H1 (cell line): ENCODE data around the gene FIS1. TPM values are rescaled to one million over a fixed set of nuclear protein-coding genes. Genes with fewer than 3 reads are reported as not detected.

ENCODE experiments used
- CTCF ChIA-PET: fragments of 300-600 bp; sonication (Branson Sonifier 250); formaldehyde crosslinking; loops from one replicate; lab custom pipeline; 2021; ENCODE audit not compliant: partially characterized antibody; lab: Charles Lee
- POLR2A ChIA-PET: fragments of 300-600 bp; sonication (Branson Sonifier 250); formaldehyde crosslinking; loops from one replicate; lab custom pipeline; 2021; ENCODE audit warnings: inconsistent platforms; ENCODE audit not compliant: partially characterized antibody; lab: Charles Lee
- DNase-seq, 2 experiments: peaks; one replicate each; pipeline versions ENCODE4 v3.0.0 to v3.0.0-alpha.2; 2010 to 2022; ENCODE audit warnings: low spot score in 2 of 2, low read depth in 1 of 2, mixed read lengths in 1 of 2
- FAIRE-seq: peaks from 2 replicates; lab custom pipeline; 2011; peaks lifted over from hg19 to GRCh38; lab: Jason Lieb, UNC
- H2AFZ ChIP-seq: 2 replicates; pipeline ENCODE4 v1.8.1; 2012; ENCODE audit warnings: low read length, inconsistent platforms
- H2AK5ac ChIP-seq: 2 replicates; pipeline ENCODE4 v1.6.1; 2013; ENCODE audit warnings: low read depth, low read length
- H2BK120ac ChIP-seq: replicated peaks from 2 replicates; pipeline ENCODE3; 2013; ENCODE audit warnings: low read depth, low read length, inconsistent platforms
- H2BK12ac ChIP-seq: 2 replicates; pipeline ENCODE4 v1.6.1; 2013; ENCODE audit warnings: low read depth, low read length
- H2BK15ac ChIP-seq: 2 replicates; pipeline ENCODE4 v1.6.1; 2013; ENCODE audit warnings: low read length
- H2BK20ac ChIP-seq: 2 replicates; pipeline ENCODE4 v1.6.1; 2013; ENCODE audit warnings: low read length
- H2BK5ac ChIP-seq: 2 replicates; pipeline ENCODE4 v1.6.1; 2013; ENCODE audit warnings: low read depth, low read length
- H3K14ac ChIP-seq: 2 replicates; pipeline ENCODE4 v1.6.1; 2013; ENCODE audit warnings: inconsistent platforms; ENCODE audit not compliant: insufficient read length
- H3K18ac ChIP-seq: 2 replicates; pipeline ENCODE4 v1.6.1; 2013; ENCODE audit warnings: low read length; ENCODE audit errors: extremely low read depth
- H3K23ac ChIP-seq: 2 replicates; pipeline ENCODE4 v1.6.1; 2013; ENCODE audit warnings: inconsistent platforms; ENCODE audit not compliant: insufficient read length
- H3K23me2 ChIP-seq: 2 replicates; pipeline ENCODE4 v1.6.1; 2013; ENCODE audit warnings: low read depth, low read length
- H3K27ac ChIP-seq: 2 replicates; pipeline ENCODE4 v1.6.1; 2011; ENCODE audit warnings: low read depth, low read length, inconsistent platforms
- H3K27me3 ChIP-seq, 4 experiments: replicated peaks in 1 of 4; 1 replicate in 1 of 4; 2 replicates in 3 of 4; pipeline versions ENCODE4 v1.6.1 to v1.8.1; 2011 to 2013; ENCODE audit warnings: low read length in 3 of 4, mild to moderate bottlenecking in 3 of 4, inconsistent platforms in 2 of 4, mixed read lengths in 2 of 4, moderate library complexity in 1 of 4; ENCODE audit not compliant: control insufficient read depth in 3 of 4, insufficient read depth in 3 of 4; ENCODE audit errors: extremely low read depth in 1 of 4
- H3K36me3 ChIP-seq, 4 experiments: 2 replicates each; pipeline versions ENCODE4 v1.6.1 to v1.8.1; 2011 to 2013; ENCODE audit warnings: mild to moderate bottlenecking in 4 of 4, low read length in 3 of 4, moderate library complexity in 2 of 4, control low read depth in 1 of 4, inconsistent platforms in 1 of 4; ENCODE audit not compliant: insufficient read depth in 4 of 4, control insufficient read depth in 2 of 4
- H3K4ac ChIP-seq: replicated peaks from 2 replicates; pipeline ENCODE3; 2013; ENCODE audit warnings: low read length, low read depth, mixed read lengths, inconsistent platforms; ENCODE audit not compliant: insufficient read length
- H3K4me1 ChIP-seq, 4 experiments: replicated peaks in 1 of 4; 1 replicate in 1 of 4; 2 replicates in 3 of 4; pipeline versions ENCODE4 v1.6.1 to v1.8.1; 2011 to 2013; ENCODE audit warnings: low read length in 3 of 4, inconsistent platforms in 2 of 4, mixed read lengths in 1 of 4; ENCODE audit not compliant: insufficient read depth in 4 of 4, control insufficient read depth in 3 of 4
- H3K4me2 ChIP-seq, 2 experiments: 2 replicates each; pipeline versions ENCODE4 v1.6.1 to v1.8.1; 2011 to 2013; ENCODE audit warnings: low read depth in 2 of 2, low read length in 2 of 2, control low read depth in 1 of 2, inconsistent platforms in 1 of 2, mild to moderate bottlenecking in 1 of 2; ENCODE audit not compliant: insufficient read depth in 1 of 2
- H3K4me3 ChIP-seq, 4 experiments: fragments of 200-600, 300-600 bp in 1 of 4; sonication (generic), shearing (Covaris generic), sonication (Bioruptor Twin) in 1 of 4; 2 replicates each; pipeline versions ENCODE4 v1.5.1 to v1.8.1; 2011 to 2016; ENCODE audit warnings: low read length in 4 of 4, low read depth in 3 of 4, control low read depth in 2 of 4, inconsistent platforms in 2 of 4, mild to moderate bottlenecking in 2 of 4, mixed read lengths in 1 of 4, moderate library complexity in 1 of 4; ENCODE audit not compliant: insufficient read depth in 2 of 4; ENCODE audit errors: extremely low read depth in 1 of 4
- H3K56ac ChIP-seq: replicated peaks from 2 replicates; pipeline ENCODE3; 2013; ENCODE audit warnings: low read depth, mild to moderate bottlenecking, mixed read lengths, low read length, inconsistent platforms; ENCODE audit not compliant: insufficient read length
- H3K79me1 ChIP-seq: 2 replicates; pipeline ENCODE4 v1.6.1; 2013; ENCODE audit warnings: low read depth, low read length, control low read depth
- H3K79me2 ChIP-seq, 2 experiments: 2 replicates each; pipeline versions ENCODE4 v1.6.1 to v1.8.1; 2012 to 2013; ENCODE audit warnings: low read length in 2 of 2, mild to moderate bottlenecking in 2 of 2, inconsistent platforms in 1 of 2; ENCODE audit not compliant: insufficient read depth in 2 of 2, control insufficient read depth in 1 of 2
- H3K9ac ChIP-seq, 4 experiments: replicated peaks in 1 of 4; 1 replicate in 1 of 4; 2 replicates in 3 of 4; pipeline versions ENCODE4 v1.6.1 to v1.8.1; 2011 to 2013; ENCODE audit warnings: low read depth in 3 of 4, low read length in 3 of 4, control low read depth in 2 of 4, mild to moderate bottlenecking in 2 of 4, moderate library complexity in 2 of 4, inconsistent platforms in 1 of 4; ENCODE audit errors: extremely low read depth in 1 of 4
- H3K9me3 ChIP-seq, 2 experiments: 2 replicates each; pipeline versions ENCODE4 v1.6.1 to v1.8.1; 2012 to 2013; ENCODE audit warnings: mild to moderate bottlenecking in 2 of 2, moderate library complexity in 2 of 2, control low read depth in 1 of 2, inconsistent platforms in 1 of 2, low read depth in 1 of 2, low read length in 1 of 2, mixed read lengths in 1 of 2; ENCODE audit not compliant: insufficient read depth in 2 of 2
- H4K20me1 ChIP-seq, 2 experiments: replicated peaks in 1 of 2; 2 replicates each; pipeline versions ENCODE3 to v1.8.1; 2011 to 2013; ENCODE audit warnings: inconsistent platforms in 2 of 2, low read length in 2 of 2, mild to moderate bottlenecking in 1 of 2; ENCODE audit not compliant: insufficient read depth in 2 of 2, control insufficient read depth in 1 of 2
- H4K5ac ChIP-seq: 2 replicates; pipeline ENCODE4 v1.6.1; 2013; ENCODE audit warnings: low read length, low read depth, mixed read lengths, inconsistent platforms; ENCODE audit not compliant: insufficient read length
- H4K8ac ChIP-seq: 2 replicates; pipeline ENCODE4 v1.8.0; 2013; ENCODE audit warnings: mild to moderate bottlenecking, moderate library complexity, low read length, inconsistent platforms; ENCODE audit not compliant: insufficient read depth; ENCODE audit errors: extremely low read depth
- H4K91ac ChIP-seq: replicated peaks from 2 replicates; pipeline ENCODE3; 2013; ENCODE audit warnings: low read length, mixed read lengths, inconsistent platforms; ENCODE audit not compliant: insufficient read length
- ASH2L ChIP-seq: fragments of 200-600, 300-600 bp; sonication (generic); IDR thresholded peaks from one replicate; pipeline ENCODE4 v1.7.1; 2017; ENCODE audit warnings: low read length
- JUND ChIP-seq: IDR thresholded peaks from 2 replicates; pipeline ENCODE4 v1.6.1; 2011; ENCODE audit warnings: mild to moderate bottlenecking, improper control_type of control experiment, low read length
- KDM4A ChIP-seq: IDR thresholded peaks from one replicate; pipeline ENCODE4 v1.7.1; 2012; ENCODE audit warnings: low read depth, mild to moderate bottlenecking, moderate library complexity, low read length, inconsistent platforms; ENCODE audit not compliant: severe bottlenecking
- WGBS, 2 experiments: shearing (Covaris generic) in 1 of 2; methylation state at CpG; one replicate each; pipeline versions ENCODE4 v1.1.6 to v1.1.7; 2013 to 2015; ENCODE audit warnings: low lambda C conversion rate in 2 of 2, mixed read lengths in 2 of 2, inconsistent platforms in 1 of 2, low coverage in 1 of 2, missing lambda C conversion rate in 1 of 2; ENCODE audit not compliant: insufficient replicate concordance in 2 of 2, insufficient coverage in 1 of 2, insufficient read length in 1 of 2; ENCODE audit errors: extremely low coverage in 1 of 2, missing lambda C conversion rate in 1 of 2; 5-methylcytosine and 5-hydroxymethylcytosine counted together
- polyA plus RNA-seq, 7 experiments: library from polyadenylated mRNA; depleted of rRNA in 3 of 7; stranded (reverse) in 5 of 7; unstranded in 2 of 7; fragments of >200 nt in 5 of 7; fragments of 200-250 nt in 2 of 7; gene quantifications; 1 replicate in 5 of 7; 2 replicates in 1 of 7; 4 replicates in 1 of 7; pipeline versions ENCODE4 v1.2.1 to v1.2.3, GENCODE V29; 2011 to 2013; ENCODE audit warnings: missing spikeins in 2 of 7, mixed read lengths in 2 of 7
- total RNA-seq: library from RNA; stranded (reverse); fragmentation: NEBNext Ultra II Directional; extraction: Animal tissue kit (Norgen Biotek cat#: 25700); gene quantifications from 2 replicates; pipeline ENCODE4 v1.2.1, GENCODE V29; 2021

Gene FIS1
- total and polyA plus RNA-seq, 2 of the 8 experiments (the other 6 are each of a cell fraction or from before 2014, with no cell fraction given) = 128 to 195 TPM

- H3K56ac ChIP-seq = peak overlapping the region; percentile 14
- DNase-seq (no peak), FAIRE-seq (no peak)
- H3K4me2 ChIP-seq = peak overlapping the region; percentile 86 to 89
- H2BK120ac ChIP-seq = peak overlapping the region; percentile 72
- H3K14ac ChIP-seq = no peak overlapping the region
- ChIA-PET POLR2A (interaction anchor here (0.8 to 3.8 kb wide), 18 partner anchors 8 to 142 kb away, joined by 3 to 28 read pairs (median 6); partner anchors contain the start of genes CLDN15, FIS1 and VGF), CTCF (interaction anchor here (0.6 to 9.0 kb wide), 10 partner anchors 12 to 1214 kb away, joined by 3 to 79 read pairs (median 9); partner anchors contain the start of genes CLDN15 and FIS1)
- no peak overlapping the region; the same call in 1 of the 2 replicates for H2AFZ ChIP-seq
- H2BK20ac ChIP-seq = no peak overlapping the region
- H2AK5ac ChIP-seq = no peak overlapping the region
- no peak overlapping the region for H3K27ac ChIP-seq
- peak overlapping the region in 2 of 4 experiments; percentile 25 to 26; a peak in 4 of 7 replicates for H3K9ac ChIP-seq
- H2BK5ac ChIP-seq = no peak overlapping the region
- no peaks in the 10 kb centered on the region for H3K9me3 ChIP-seq
- no peak overlapping the region for H2BK12ac ChIP-seq
- H3K4me1 ChIP-seq = peaks cover 0 to 11% (median 7%) of the 10 kb centered on the region in 4 experiments; a peak in 5 of 7 replicates
- H4K20me1 ChIP-seq = peaks cover 0 to 3% of the 10 kb centered on the region in 2 experiments
- peak overlapping the region; percentile 44 for H4K91ac ChIP-seq
- peak; percentile 63 for TF ChIP-seq KDM4A
- TF ChIP-seq ASH2L = peak; percentile 41
- TF ChIP-seq JUND = no peak
- H3K79me2 ChIP-seq = peaks cover 0 to 6% of the 10 kb centered on the region in 2 experiments; a peak in 1 of 4 replicates
- peaks cover 17% of the 10 kb centered on the region for H3K23me2 ChIP-seq
- H4K8ac ChIP-seq = no peak overlapping the region; the same call in 1 of the 2 replicates
- H3K4ac ChIP-seq = no peak overlapping the region
- peak overlapping the region; percentile 44 for H4K5ac ChIP-seq
- H2BK15ac ChIP-seq = no peak overlapping the region
- no peak overlapping the region; the same call in 1 of the 2 replicates for H3K18ac ChIP-seq
- peaks cover 2% of the 10 kb centered on the region; the same call in 1 of the 2 replicates for H3K79me1 ChIP-seq
- no peak overlapping the region for H3K23ac ChIP-seq
- 5% methylated on average over 33 of the region's 34 CpGs; no CpG with 5 or more reads in 1 of the 2 experiments for WGBS, 2 experiments
- H3K36me3 ChIP-seq = peaks cover 0 to 4% (median 0%) of the 10 kb centered on the region in 4 experiments; a peak in 1 of 8 replicates
- H3K4me3 ChIP-seq = peak overlapping the region; percentile 74 to 83 (median 78)
- no peaks in the 10 kb centered on the region for H3K27me3 ChIP-seq
Measured at GRCh38 chr7:101216860-101217387, 28.0 kb downstream of the FIS1 start.
